Subcutaneous abdominal adipose tissue (tissue), 5 donors: ENCODE data around the gene PRICKLE1.

Experiments used
- H3K27ac ChIP-seq: one replicate; pipeline ENCODE4 v1.7.0; 2013; ENCODE audit warnings: low read depth, mild to moderate bottlenecking, inconsistent platforms, low read length, moderate library complexity
- H3K27me3 ChIP-seq, 5 donors: one replicate each; pipeline ENCODE4 v1.7.0; 2013; ENCODE audit warnings: low read length in 5 of 5, inconsistent platforms in 1 of 5; ENCODE audit not compliant: control insufficient read depth in 5 of 5, insufficient read depth in 4 of 5
- H3K36me3 ChIP-seq, 5 donors: one replicate each; pipeline ENCODE4 v1.7.0; 2013; ENCODE audit warnings: low read length in 5 of 5; ENCODE audit not compliant: control insufficient read depth in 5 of 5, insufficient read depth in 5 of 5
- H3K4me1 ChIP-seq, 5 donors: one replicate each; pipeline ENCODE4 v1.7.0; 2013; ENCODE audit warnings: low read length in 5 of 5, mild to moderate bottlenecking in 3 of 5, moderate library complexity in 1 of 5; ENCODE audit not compliant: control insufficient read depth in 5 of 5, insufficient read depth in 5 of 5
- H3K4me3 ChIP-seq, 5 donors: one replicate each; pipeline ENCODE4 v1.7.0; 2013; ENCODE audit warnings: low read length in 5 of 5, low read depth in 1 of 5
- H3K9ac ChIP-seq, 5 donors: one replicate each; pipeline ENCODE4 v1.7.0; 2013; ENCODE audit warnings: low read length in 5 of 5, mild to moderate bottlenecking in 4 of 5, moderate library complexity in 3 of 5
- H3K9me3 ChIP-seq, 5 donors: one replicate each; pipeline ENCODE4 v1.7.0; 2013; ENCODE audit warnings: low read length in 5 of 5; ENCODE audit not compliant: control insufficient read depth in 5 of 5
- donor health status: healthy.
- donor health status: healthy.
- donor health status: healthy.
- donor health status: healthy.
- donor health status: healthy.

PRICKLE1 gene

DNA sequence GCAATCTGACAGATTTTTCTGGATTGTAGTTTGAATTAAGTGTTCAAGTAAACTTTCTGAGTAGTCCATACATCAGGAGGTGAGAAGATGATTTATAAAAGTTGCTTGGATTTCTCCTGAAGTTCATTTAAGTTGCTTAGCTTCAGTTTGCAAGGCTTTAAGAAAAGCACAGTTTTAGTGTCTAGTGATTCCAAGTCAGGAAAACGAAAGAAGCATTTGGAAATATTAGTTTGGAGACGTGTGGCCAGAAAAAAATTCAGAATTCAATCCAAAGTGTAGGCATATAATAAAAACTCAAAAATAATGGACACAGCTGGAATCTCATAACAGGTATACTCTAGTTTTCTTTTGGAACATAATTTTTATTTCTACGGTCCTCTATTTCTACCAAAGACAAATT lies 25.5 kb upstream of the PRICKLE1 start:
- no peak overlapping the region for H3K4me3 ChIP-seq
- peaks cover 0 to 11% (median 9%) of the 10 kb centered on the region in 5 donors for H3K9me3 ChIP-seq
- H3K4me1 ChIP-seq, result peaks cover 3 to 17% (median 11%) of the 10 kb centered on the region in 5 donors
- H3K27me3 ChIP-seq, result no peaks in the 10 kb centered on the region
- no peaks in the 10 kb centered on the region for H3K36me3 ChIP-seq
- no peak overlapping the region for H3K27ac ChIP-seq
- H3K9ac ChIP-seq, result no peak overlapping the region

DNA sequence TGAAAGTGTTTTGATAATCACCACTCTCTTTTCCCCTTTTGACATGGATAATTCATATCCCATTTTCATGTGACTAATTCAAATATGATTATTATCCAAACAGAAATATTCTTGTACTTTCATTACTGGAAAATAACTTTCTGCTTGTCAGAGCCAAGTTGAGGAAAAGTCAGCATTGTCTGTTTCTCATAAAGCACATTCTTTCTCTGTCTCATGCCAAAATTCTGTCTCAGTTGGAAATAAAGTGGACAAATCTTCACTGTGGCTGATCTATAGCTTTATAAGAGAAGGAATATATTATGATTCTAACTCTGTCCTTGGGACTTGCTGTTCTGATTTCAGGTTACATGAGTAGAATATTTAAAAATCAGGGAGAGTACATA lies 22.7 kb upstream of the PRICKLE1 start:
- H3K9me3 ChIP-seq, result no peaks in the 10 kb centered on the region
- H3K4me1 ChIP-seq, result peaks cover 3 to 17% (median 11%) of the 10 kb centered on the region in 5 donors
- H3K36me3 ChIP-seq, result no peaks in the 10 kb centered on the region
- peak overlapping the region in 1 of 5 donors; percentile 17 for H3K9ac ChIP-seq
- H3K27ac ChIP-seq, result peak overlapping the region; percentile 9
- H3K27me3 ChIP-seq, result no peaks in the 10 kb centered on the region
- no peak overlapping the region for H3K4me3 ChIP-seq

DNA sequence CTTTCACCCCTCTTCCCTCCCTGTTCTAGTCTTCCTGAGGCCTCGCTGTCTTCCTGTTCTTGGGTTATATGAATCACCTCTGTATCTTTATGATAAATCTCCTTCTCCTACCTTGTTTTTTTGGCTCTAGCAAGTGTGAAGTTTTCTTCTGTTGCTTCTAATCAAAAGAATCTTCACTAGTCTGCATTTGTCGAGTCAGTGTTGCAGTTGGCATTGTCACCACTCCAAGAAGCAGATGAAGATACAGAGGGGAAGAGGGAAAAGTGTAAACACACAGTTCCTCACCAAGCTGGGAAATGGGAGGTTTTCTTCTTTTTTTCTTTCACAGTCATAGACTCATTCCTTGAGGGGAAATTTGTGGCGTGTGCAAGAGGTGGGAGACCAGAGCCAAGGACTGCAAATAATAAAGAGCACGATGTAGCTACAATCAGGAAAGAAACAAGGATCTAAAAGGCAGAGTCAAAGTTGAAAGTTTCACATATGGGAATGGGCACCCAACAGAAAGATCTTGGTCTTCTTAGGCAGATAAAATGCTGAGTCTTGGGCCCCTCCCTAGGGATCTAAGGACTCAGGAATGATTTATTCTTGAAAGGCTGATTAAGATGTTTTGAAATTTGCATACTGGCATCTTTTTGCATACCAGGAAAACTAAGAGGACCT lies 22.2 kb upstream of the PRICKLE1 start:
- no peaks in the 10 kb centered on the region for H3K9me3 ChIP-seq
- H3K27me3 ChIP-seq, result no peaks in the 10 kb centered on the region
- H3K4me1 ChIP-seq, result peaks cover 3 to 17% (median 11%) of the 10 kb centered on the region in 5 donors
- no peaks in the 10 kb centered on the region for H3K36me3 ChIP-seq
- H3K27ac ChIP-seq, result peak overlapping the region; percentile 9
- no peak overlapping the region for H3K4me3 ChIP-seq
- H3K9ac ChIP-seq, result peak overlapping the region in 1 of 5 donors; percentile 17

DNA sequence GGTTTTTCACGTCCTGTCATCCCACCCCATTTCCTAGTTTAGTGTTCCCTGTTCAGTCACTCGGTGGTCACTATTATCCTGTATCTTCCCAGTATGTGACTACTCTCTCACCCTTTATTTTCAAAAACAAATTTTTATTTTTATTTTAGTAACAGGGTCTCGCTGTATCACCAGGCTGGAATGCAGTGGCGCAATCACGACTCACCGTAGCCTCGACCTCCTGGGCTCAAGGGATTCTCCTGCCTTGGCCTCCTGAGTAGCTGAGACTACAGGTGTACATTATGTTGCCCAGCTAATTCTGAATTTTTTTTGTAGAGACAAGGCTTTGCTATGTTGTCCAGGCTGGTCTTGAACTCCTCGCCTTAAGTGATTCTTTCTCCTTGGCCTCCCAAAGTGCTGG lies 20.1 kb upstream of the PRICKLE1 start:
- no peaks in the 10 kb centered on the region for H3K27me3 ChIP-seq
- no peaks in the 10 kb centered on the region for H3K36me3 ChIP-seq
- no peaks in the 10 kb centered on the region for H3K9me3 ChIP-seq

DNA sequence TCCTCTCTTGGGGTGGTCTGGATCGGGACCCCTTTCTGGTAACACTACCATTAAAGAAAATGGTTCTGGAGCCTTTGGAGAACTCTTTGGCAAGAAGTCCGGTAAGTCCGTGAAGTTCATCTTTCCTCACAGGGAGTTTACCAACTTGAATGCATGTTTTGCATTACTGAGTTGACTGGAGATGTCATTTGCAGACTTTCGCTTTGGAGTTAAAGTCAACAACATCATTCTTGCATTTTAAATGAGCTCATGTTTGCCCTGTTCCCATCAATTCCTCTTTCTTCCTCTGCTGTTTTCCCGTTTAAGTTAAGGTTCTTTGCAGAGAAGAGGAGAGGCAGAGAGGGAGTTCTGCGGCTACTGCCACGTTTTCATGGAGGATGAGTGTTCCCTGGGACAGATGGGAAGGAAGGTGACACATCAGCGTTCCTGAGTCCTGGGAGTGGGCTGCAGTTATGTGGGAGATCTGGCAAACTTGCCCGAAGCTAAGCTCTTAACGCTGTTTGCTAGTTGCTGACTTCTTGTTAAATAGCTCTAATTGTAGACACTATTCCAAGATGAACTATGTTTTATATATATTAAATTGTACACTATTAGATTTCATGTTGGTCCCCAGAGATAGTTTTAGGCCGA lies 18.8 kb upstream of the PRICKLE1 start:
- Histone ChIP-seq H3K9ac (no peak overlapping the region), H3K9me3 (no peaks in the 10 kb centered on the region), H3K4me1 (peaks cover 3 to 17% (median 11%) of the 10 kb centered on the region in 5 donors), H3K27ac (no peak overlapping the region), H3K4me3 (no peak overlapping the region), H3K36me3 (no peaks in the 10 kb centered on the region), H3K27me3 (no peaks in the 10 kb centered on the region)

More for the DNA sequence above, 20.1 kb upstream of the PRICKLE1 start:
- peaks cover 3 to 17% (median 11%) of the 10 kb centered on the region in 5 donors for H3K4me1 ChIP-seq
- no peak overlapping the region for H3K9ac ChIP-seq
- no peak overlapping the region for H3K27ac ChIP-seq
- H3K4me3 ChIP-seq, result no peak overlapping the region

DNA sequence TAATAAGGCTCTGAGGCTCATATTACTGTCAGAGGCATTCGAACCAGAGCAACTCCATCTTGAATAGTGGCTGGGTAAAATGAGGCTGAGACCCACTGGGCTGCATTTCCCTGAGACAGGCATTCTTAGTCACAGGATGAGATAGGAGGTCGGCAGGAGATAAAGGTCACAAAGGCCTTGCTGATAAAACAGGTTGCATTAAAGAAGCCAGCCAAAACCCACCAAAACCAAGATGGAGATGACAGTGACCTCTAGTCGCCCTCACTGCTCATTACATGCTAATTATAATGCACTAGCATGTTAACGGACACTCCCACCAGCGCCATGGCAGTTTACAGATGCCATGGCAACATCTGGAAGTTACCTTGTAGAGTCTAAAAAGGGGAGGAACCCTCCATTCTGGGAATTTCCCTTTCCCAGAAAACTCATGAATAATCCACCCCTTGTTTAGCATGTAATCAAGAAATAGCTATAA lies 18.1 kb upstream of the PRICKLE1 start:
- Histone ChIP-seq H3K9me3 (no peaks in the 10 kb centered on the region), H3K36me3 (no peaks in the 10 kb centered on the region), H3K4me1 (peaks cover 3 to 15% (median 11%) of the 10 kb centered on the region in 5 donors), H3K9ac (no peak overlapping the region), H3K27ac (no peak overlapping the region), H3K27me3 (no peaks in the 10 kb centered on the region), H3K4me3 (no peak overlapping the region)

DNA sequence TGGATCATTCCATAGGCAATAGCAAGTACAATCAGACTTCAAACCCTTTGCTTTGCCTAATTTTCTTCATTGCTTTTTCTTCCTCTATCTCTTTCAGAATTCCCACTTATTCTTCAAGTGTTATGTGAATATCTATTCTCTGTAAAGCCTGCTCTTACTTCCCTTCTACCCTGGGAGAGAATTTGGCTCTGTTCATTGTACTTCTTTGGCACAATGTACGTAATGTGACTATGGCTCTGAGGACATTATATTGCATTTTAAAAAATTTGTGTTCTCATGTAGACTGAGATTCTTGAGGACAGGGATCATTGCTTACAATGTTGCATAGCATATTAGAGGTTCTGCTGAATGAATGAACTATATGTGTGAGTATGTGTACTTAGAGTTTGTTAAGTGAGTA lies 16.9 kb upstream of the PRICKLE1 start:
- H3K4me3 ChIP-seq, result no peak overlapping the region
- H3K9me3 ChIP-seq, result no peaks in the 10 kb centered on the region
- H3K9ac ChIP-seq, result no peak overlapping the region
- H3K27ac ChIP-seq, result no peak overlapping the region
- no peaks in the 10 kb centered on the region for H3K36me3 ChIP-seq
- H3K27me3 ChIP-seq, result no peaks in the 10 kb centered on the region
- H3K4me1 ChIP-seq, result peaks cover 0 to 4% (median under 1%) of the 10 kb centered on the region in 5 donors

DNA sequence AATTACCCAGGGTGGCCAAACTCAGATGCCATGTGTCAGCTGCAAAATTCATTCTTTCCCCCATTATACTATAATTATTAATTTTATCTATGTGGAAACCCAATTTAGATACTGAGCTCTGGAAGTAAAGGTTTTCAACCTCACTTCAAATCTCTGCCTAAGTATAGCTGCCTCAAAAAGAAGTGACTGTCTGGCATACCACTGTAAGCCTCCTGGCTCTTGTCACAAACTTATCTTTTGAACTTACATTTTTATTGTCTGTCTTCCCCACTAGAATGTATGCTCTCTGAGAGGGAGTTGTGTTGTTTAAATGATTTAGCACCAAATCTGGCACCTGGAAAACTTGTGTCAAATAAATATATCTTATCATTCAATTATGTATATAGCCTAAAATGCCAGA lies 16.1 kb upstream of the PRICKLE1 start:
- Histone ChIP-seq H3K9ac (no peak overlapping the region), H3K4me1 (no peaks in the 10 kb centered on the region), H3K27ac (no peak overlapping the region), H3K27me3 (no peaks in the 10 kb centered on the region), H3K36me3 (no peaks in the 10 kb centered on the region), H3K4me3 (no peak overlapping the region), H3K9me3 (no peaks in the 10 kb centered on the region)

DNA sequence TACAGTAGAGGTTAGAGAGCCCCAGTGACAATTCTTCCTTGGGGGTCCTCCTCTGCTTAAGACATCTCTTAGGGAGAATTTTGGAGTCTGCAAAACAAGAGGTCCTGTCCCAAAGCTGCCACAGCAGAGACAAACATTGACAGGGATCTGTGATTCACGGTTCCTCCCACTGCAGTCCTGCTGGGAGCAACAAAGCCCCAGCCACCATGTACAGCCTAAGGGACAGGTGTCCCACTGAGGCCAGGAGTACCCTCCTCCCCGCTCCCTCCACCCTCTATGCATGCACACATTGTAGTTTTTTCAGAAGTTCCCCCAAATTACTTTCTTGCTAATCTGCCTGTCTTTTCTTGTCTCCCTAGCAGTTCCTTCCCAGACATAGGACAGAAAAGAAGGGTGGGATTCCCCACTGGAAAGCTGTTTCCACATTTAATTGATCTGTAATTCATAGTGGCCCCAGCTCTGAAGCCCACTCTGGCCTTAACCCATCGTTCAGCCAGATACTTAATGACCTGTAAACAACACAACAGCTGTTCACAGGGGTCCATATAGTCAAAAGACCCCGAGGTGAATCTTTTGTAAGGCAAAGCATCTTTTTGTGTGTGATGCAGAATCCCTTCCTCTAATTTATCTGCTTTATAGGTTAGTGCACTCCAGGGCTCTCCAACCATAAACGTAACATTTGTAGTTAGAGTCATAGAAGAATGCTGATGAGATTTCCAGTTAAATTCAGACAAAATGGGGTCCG lies 13.9 kb upstream of the PRICKLE1 start:
- Histone ChIP-seq H3K9me3 (no peaks in the 10 kb centered on the region), H3K4me1 (no peaks in the 10 kb centered on the region), H3K27me3 (no peaks in the 10 kb centered on the region), H3K36me3 (no peaks in the 10 kb centered on the region), H3K9ac (no peak overlapping the region), H3K4me3 (no peak overlapping the region), H3K27ac (no peak overlapping the region)

DNA sequence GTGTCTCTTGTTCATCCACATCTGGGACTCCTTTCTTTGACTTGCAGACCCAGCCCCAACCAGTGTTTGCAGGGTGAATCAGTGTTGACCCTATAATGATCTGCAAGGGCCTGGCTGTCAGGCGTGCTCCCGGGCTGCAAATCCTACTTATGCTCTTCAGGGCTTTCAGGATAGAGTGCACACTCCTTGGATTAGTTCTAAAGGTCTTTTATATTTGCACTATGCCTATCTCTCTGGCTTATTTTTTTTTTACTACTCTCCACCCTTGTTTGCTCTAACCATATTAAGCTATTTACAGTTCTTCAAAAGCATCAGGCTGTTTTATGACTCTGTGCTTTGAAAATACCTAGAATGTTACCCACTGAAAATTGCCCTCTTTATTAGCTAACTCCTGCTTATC lies 4.3 kb upstream of the PRICKLE1 start:
- H3K36me3 ChIP-seq, result no peaks in the 10 kb centered on the region
- H3K27ac ChIP-seq, result no peak overlapping the region
- H3K9me3 ChIP-seq, result no peaks in the 10 kb centered on the region
- H3K4me1 ChIP-seq, result peaks cover 0 to 17% (median 15%) of the 10 kb centered on the region in 5 donors
- H3K4me3 ChIP-seq, result no peak overlapping the region
- H3K9ac ChIP-seq, result no peak overlapping the region
- H3K27me3 ChIP-seq, result peaks cover 0 to 2% (median 0%) of the 10 kb centered on the region in 5 donors
